H9 (cell line): ENCODE measurements around the gene NOVA1. TPM values are rescaled to one million over a fixed set of nuclear protein-coding genes. Genes with fewer than 3 reads are reported as not detected.

Experiments
- DNase-seq: peaks from one replicate; pipeline ENCODE4 v3.0.0-alpha.2; 2017
- H2AFZ ChIP-seq: one replicate; pipeline ENCODE4 v1.6.1; 2013; ENCODE audit warnings: mild to moderate bottlenecking, low read length, control low read depth, moderate library complexity
- H2AK5ac ChIP-seq: 2 replicates; pipeline ENCODE4 v1.6.1; 2013; ENCODE audit warnings: low read length, control low read depth, mixed read lengths; ENCODE audit not compliant: insufficient read length
- H2BK120ac ChIP-seq: one replicate; pipeline ENCODE4 v1.6.1; 2013; ENCODE audit warnings: low read depth, mild to moderate bottlenecking, low read length, control low read depth, inconsistent platforms; ENCODE audit not compliant: poor library complexity, severe bottlenecking
- H2BK12ac ChIP-seq: 2 replicates; pipeline ENCODE4 v1.6.1; 2013; ENCODE audit warnings: low read length, control low read depth, mixed read lengths, low read depth; ENCODE audit not compliant: insufficient read length
- H2BK15ac ChIP-seq: 2 replicates; pipeline ENCODE4 v1.6.1; 2013; ENCODE audit warnings: low read depth, low read length, control low read depth
- H2BK20ac ChIP-seq: one replicate; pipeline ENCODE4 v1.6.1; 2013; ENCODE audit warnings: low read depth, mild to moderate bottlenecking, low read length, control low read depth, inconsistent platforms; ENCODE audit not compliant: poor library complexity, severe bottlenecking
- H2BK5ac ChIP-seq: 2 replicates; pipeline ENCODE4 v1.6.1; 2013; ENCODE audit warnings: low read length, control low read depth, mixed read lengths; ENCODE audit not compliant: insufficient read length
- H3K14ac ChIP-seq: 2 replicates; pipeline ENCODE4 v1.6.1; 2013; ENCODE audit warnings: low read length, control low read depth; ENCODE audit not compliant: insufficient read depth
- H3K18ac ChIP-seq: 2 replicates; pipeline ENCODE4 v1.6.1; 2013; ENCODE audit warnings: low read depth, mild to moderate bottlenecking, mixed read lengths, low read length, control low read depth; ENCODE audit not compliant: insufficient read length
- H3K23ac ChIP-seq: 2 replicates; pipeline ENCODE4 v1.6.1; 2013; ENCODE audit warnings: low read length, control low read depth, mixed read lengths, low read depth; ENCODE audit not compliant: insufficient read length
- H3K23me2 ChIP-seq: 2 replicates; pipeline ENCODE4 v1.6.1; 2013; ENCODE audit warnings: low read depth, mild to moderate bottlenecking, mixed read lengths, low read length, control low read depth; ENCODE audit not compliant: insufficient read length, poor library complexity, severe bottlenecking
- H3K27ac ChIP-seq: 2 replicates; pipeline ENCODE4 v1.5.1; 2013; ENCODE audit warnings: low read length, control low read depth, mixed read lengths, low read depth; ENCODE audit not compliant: insufficient read length
- H3K27me3 ChIP-seq: 2 replicates; pipeline ENCODE4 v1.6.1; 2013; ENCODE audit warnings: low read length, control low read depth, inconsistent platforms; ENCODE audit not compliant: insufficient read depth
- H3K4ac ChIP-seq: 2 replicates; pipeline ENCODE4 v1.6.1; 2013; ENCODE audit warnings: low read depth, mild to moderate bottlenecking, control low read depth, inconsistent platforms, low read length, moderate library complexity
- H3K4me1 ChIP-seq: 2 replicates; pipeline ENCODE4 v1.6.1; 2013; ENCODE audit warnings: low read length, control low read depth, inconsistent platforms; ENCODE audit not compliant: insufficient read depth
- H3K4me2 ChIP-seq: 2 replicates; pipeline ENCODE4 v1.6.1; 2013; ENCODE audit warnings: low read length, control low read depth, mixed read lengths; ENCODE audit not compliant: insufficient read length, insufficient read depth
- H3K56ac ChIP-seq: 2 replicates; pipeline ENCODE4 v1.6.1; 2013; ENCODE audit warnings: low read depth, mild to moderate bottlenecking, mixed read lengths, low read length, control low read depth; ENCODE audit not compliant: insufficient read length
- H3K79me1 ChIP-seq: 2 replicates; pipeline ENCODE4 v1.6.1; 2013; ENCODE audit warnings: low read depth, mild to moderate bottlenecking, moderate library complexity, low read length, control low read depth, inconsistent platforms; ENCODE audit not compliant: insufficient read depth, poor library complexity, severe bottlenecking
- H3K79me2 ChIP-seq: 2 replicates; pipeline ENCODE4 v1.6.1; 2013; ENCODE audit warnings: low read length, control low read depth, inconsistent platforms; ENCODE audit not compliant: insufficient read depth
- H3K9ac ChIP-seq: 2 replicates; pipeline ENCODE4 v1.6.1; 2013; ENCODE audit warnings: low read length, control low read depth, mixed read lengths; ENCODE audit not compliant: insufficient read length; ENCODE audit errors: extremely low read depth
- H3K9me3 ChIP-seq: one replicate; pipeline ENCODE4 v1.6.1; 2013; ENCODE audit warnings: low read depth, low read length, inconsistent platforms; ENCODE audit not compliant: control insufficient read depth
- H3T11ph ChIP-seq: one replicate; pipeline ENCODE4 v1.6.1; 2013; ENCODE audit warnings: mild to moderate bottlenecking, low read length, control low read depth, inconsistent platforms
- H4K20me1 ChIP-seq: one replicate; pipeline ENCODE4 v1.6.1; 2013; ENCODE audit not compliant: control insufficient read depth, insufficient read length, insufficient read depth
- H4K5ac ChIP-seq: 2 replicates; pipeline ENCODE4 v1.6.1; 2013; ENCODE audit warnings: low read depth, mild to moderate bottlenecking, mixed read lengths, low read length, control low read depth; ENCODE audit not compliant: insufficient read length
- H4K8ac ChIP-seq: replicated peaks from 2 replicates; pipeline ENCODE4 v1.6.1; 2013; ENCODE audit warnings: low read length, control low read depth, mixed read lengths, low read depth; ENCODE audit not compliant: insufficient read length
- H4K91ac ChIP-seq: 2 replicates; pipeline ENCODE4 v1.6.1; 2013; ENCODE audit warnings: low read depth, mild to moderate bottlenecking, moderate library complexity, mixed read lengths, low read length, control low read depth; ENCODE audit not compliant: insufficient read length
- H3K27ac Mint-ChIP-seq, 3 experiments: 2 replicates in 2 of 3; 3 replicates in 1 of 3; pipeline ENCODE4 v1.8.0; 2020 to 2021; ENCODE audit warnings: mixed read lengths in 3 of 3, mild to moderate bottlenecking in 1 of 3, moderate library complexity in 1 of 3
- H3K27me3 Mint-ChIP-seq: 2 replicates; pipeline ENCODE4 v1.8.0; 2021; ENCODE audit warnings: low read depth, mild to moderate bottlenecking, moderate library complexity, mixed read lengths
- H3K36me3 Mint-ChIP-seq, 3 experiments: 2 replicates in 2 of 3; 3 replicates in 1 of 3; pipeline ENCODE4 v1.8.0; 2020 to 2021; ENCODE audit warnings: low read depth in 3 of 3, mixed read lengths in 3 of 3; ENCODE audit not compliant: insufficient read depth in 1 of 3
- H3K4me1 Mint-ChIP-seq, 2 experiments: 2 replicates each; pipeline ENCODE4 v1.8.0; 2020; ENCODE audit warnings: mixed read lengths in 2 of 2
- H3K4me3 Mint-ChIP-seq, 2 experiments: 2 replicates in 1 of 2; 3 replicates in 1 of 2; pipeline ENCODE4 v1.8.0; 2020 to 2021; ENCODE audit warnings: mild to moderate bottlenecking in 2 of 2, mixed read lengths in 2 of 2, moderate library complexity in 1 of 2
- H3K9me3 Mint-ChIP-seq, 2 experiments: 2 replicates in 1 of 2; 3 replicates in 1 of 2; pipeline ENCODE4 v1.8.0; 2020; ENCODE audit warnings: mild to moderate bottlenecking in 2 of 2, mixed read lengths in 2 of 2, moderate library complexity in 1 of 2
- CTCF ChIP-seq: fragments of 200-600 bp; sonication (generic); conservative IDR thresholded peaks from 3 replicates; pipeline ENCODE4 v1.8.0; 2021; ENCODE audit warnings: antibody characterized with exemption, mild to moderate bottlenecking
- WGBS: extraction: QIAGEN DNeasy Blood & Tissue Kit; methylation state at CpG from one replicate; pipeline ENCODE4 v1.1.7; 2013; ENCODE audit warnings: missing lambda C conversion rate, low lambda C conversion rate, mixed read lengths; ENCODE audit not compliant: insufficient read length; ENCODE audit errors: extremely low coverage; 5-methylcytosine and 5-hydroxymethylcytosine counted together
- total RNA-seq: library from RNA; stranded (reverse); gene quantifications from 2 replicates; pipeline ENCODE4 v1.2.1, GENCODE V29; 2021

The NOVA1 gene
- total RNA-seq, 1 experiment from 2014 or later = 13.8 TPM

DNA sequence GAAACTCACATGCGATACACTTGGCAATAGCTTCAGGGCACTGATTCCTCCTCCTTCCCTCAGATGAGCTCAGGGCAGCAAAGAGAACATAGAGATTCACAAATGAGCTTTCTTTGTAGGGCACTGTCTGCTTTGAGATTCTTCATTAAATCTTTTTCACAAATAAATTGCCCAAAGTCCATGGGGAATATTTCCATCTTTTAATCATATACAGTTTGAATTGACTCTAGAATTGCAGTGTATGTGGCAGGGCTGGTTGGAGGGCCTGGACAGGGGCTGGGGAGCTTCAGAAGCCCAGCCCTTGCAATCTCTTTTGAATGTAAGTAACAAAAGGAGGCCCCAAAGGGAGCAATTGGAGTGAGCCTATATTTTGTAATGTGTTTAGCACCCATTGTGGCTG is 197.5 kb downstream of the NOVA1 start:
- no peak overlapping the region for H4K5ac ChIP-seq
- Mint-ChIP-seq H3K4me1 (peaks cover 12 to 14% of the 10 kb centered on the region in 2 experiments; a peak in 3 of 4 replicates), H3K27ac (no peak overlapping the region), H3K4me3 (no peak overlapping the region), H3K27me3 (no peaks in the 10 kb centered on the region), H3K36me3 (no peaks in the 10 kb centered on the region), H3K9me3 (no peaks in the 10 kb centered on the region)
- no peak overlapping the region for H2BK120ac ChIP-seq
- H4K91ac ChIP-seq = no peak overlapping the region
- H3K27ac ChIP-seq = no peak overlapping the region
- H4K20me1 ChIP-seq = no peaks in the 10 kb centered on the region
- H3K9me3 ChIP-seq = no peaks in the 10 kb centered on the region
- H2BK12ac ChIP-seq = no peak overlapping the region
- no CpG with 5 or more reads among the region's 1 CpG for WGBS
- no peak for TF ChIP-seq CTCF
- no peak overlapping the region for H3T11ph ChIP-seq
- no peak overlapping the region for H3K14ac ChIP-seq
- H3K27me3 ChIP-seq = no peaks in the 10 kb centered on the region
- H4K8ac ChIP-seq = no peak overlapping the region
- H3K79me1 ChIP-seq = no peaks in the 10 kb centered on the region
- H2AFZ ChIP-seq = no peak overlapping the region
- H3K56ac ChIP-seq = no peak overlapping the region
- H3K23me2 ChIP-seq = no peaks in the 10 kb centered on the region
- no peak overlapping the region for H3K18ac ChIP-seq
- no peak overlapping the region for H2BK15ac ChIP-seq
- DNase-seq = no peak
- H2BK20ac ChIP-seq = no peak overlapping the region
- H2AK5ac ChIP-seq = no peak overlapping the region
- H3K23ac ChIP-seq = no peak overlapping the region
- H3K9ac ChIP-seq = no peak overlapping the region
- H3K4me2 ChIP-seq = no peak overlapping the region
- no peaks in the 10 kb centered on the region; the same call in 1 of the 2 replicates for H3K4me1 ChIP-seq
- no peaks in the 10 kb centered on the region for H3K79me2 ChIP-seq
- H3K4ac ChIP-seq = no peak overlapping the region
- H2BK5ac ChIP-seq = no peak overlapping the region
